SH-SY5Y (cell line): ENCODE data around the gene ECHDC3.

ENCODE experiments used
- GATA2 ChIP-seq: IDR thresholded peaks from 2 replicates; pipeline ENCODE4 v1.6.1; 2011; ENCODE audit warnings: mild to moderate bottlenecking, low read depth, low read length
- GATA3 ChIP-seq: IDR thresholded peaks from 2 replicates; pipeline ENCODE4 v1.6.1; 2011; ENCODE audit warnings: low read depth, mild to moderate bottlenecking, low read length, moderate library complexity

ECHDC3 gene

GRCh38 chr10:11782793-11783557, 40.8 kb downstream of the ECHDC3 start:
- TF ChIP-seq GATA2 = no peak
- no peak for TF ChIP-seq GATA3

DNA sequence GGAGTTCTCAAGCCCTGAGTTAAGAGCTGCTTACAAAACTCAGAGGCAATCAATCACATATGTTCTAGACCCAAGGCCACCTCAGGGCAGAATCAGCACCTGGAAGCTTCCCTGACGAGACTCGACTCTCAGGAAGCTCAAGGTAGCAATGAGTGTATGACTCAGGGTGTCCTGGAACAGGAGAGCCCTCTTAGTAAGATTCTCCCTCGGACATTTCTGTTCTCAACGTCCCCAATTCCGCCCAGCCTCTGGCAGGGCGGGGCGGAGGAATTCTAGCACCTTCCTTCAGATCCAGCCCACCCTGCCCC, 41.3 kb downstream of the ECHDC3 start:
- TF ChIP-seq GATA3 (no peak), GATA2 (no peak)

GRCh38 chr10:11787374-11787773, 45.2 kb downstream of the ECHDC3 start:
- no peak for TF ChIP-seq GATA2
- TF ChIP-seq GATA3 = no peak

GRCh38 chr10:11787846-11788245, 45.7 kb downstream of the ECHDC3 start:
- TF ChIP-seq GATA2 (no peak), GATA3 (no peak)

- TF ChIP-seq GATA2 (no peak), GATA3 (no peak)
Observed at GRCh38 chr10:11789306-11789705, 47.1 kb downstream of the ECHDC3 start.

DNA sequence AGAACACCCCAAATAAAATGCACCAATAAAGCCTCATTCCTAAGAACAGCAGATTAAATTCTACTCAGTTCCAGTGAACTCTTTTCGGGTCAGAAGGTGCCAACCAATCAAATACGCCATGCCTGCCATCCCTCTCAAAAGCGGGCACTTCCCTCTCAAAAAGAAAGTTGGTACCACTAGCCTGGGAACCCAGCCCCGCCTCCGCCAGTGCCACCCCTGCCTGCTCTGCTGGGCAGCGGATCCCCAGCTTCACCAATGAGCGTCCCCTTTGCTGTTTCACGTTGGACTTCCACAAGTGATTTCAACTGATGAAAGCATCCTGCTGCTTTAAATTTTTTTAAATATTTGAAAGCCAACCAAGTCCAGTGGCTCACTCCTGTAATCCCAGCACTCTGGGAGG, 47.8 kb downstream of the ECHDC3 start:
- TF ChIP-seq GATA2 = no peak
- no peak for TF ChIP-seq GATA3

DNA sequence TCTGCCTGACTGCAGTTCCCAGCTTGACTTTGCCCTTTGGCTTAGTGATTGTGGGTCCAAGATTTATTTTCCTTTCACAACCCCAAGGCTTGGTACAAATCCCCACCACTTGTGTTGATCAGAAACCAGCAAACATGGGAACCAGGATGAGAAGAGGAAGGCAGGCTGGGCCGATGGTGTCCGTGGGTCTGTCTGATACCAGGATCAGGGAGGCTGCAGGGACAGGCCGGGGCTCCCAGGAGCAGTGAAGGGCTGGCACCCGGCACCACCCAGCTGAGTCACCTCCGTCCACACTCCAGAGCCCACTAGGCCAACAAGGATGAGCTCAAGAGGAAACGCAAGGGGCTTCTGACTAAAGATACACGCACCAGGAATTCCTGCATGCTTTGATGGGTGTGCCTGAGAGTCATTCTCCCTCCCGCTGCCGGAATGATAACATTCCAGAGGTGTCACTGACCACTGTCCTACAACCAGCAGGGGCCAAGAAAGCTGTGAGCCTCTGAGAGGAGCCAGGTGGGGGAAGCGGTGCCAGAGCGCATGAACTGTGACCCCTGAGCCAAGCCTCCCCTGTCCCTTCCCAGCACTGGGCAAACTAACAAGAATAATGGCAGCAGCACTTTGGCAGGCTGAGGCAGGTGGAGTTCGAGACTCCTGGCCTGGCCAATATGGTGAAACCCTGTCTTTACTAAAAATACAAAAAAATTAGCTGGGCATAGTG, 51.7 kb downstream of the ECHDC3 start:
- TF ChIP-seq GATA2 (no peak), GATA3 (no peak)

- no peak for TF ChIP-seq GATA2
- no peak for TF ChIP-seq GATA3
Observed at GRCh38 chr10:11794566-11794965, 52.4 kb downstream of the ECHDC3 start.

- TF ChIP-seq GATA3 (no peak), GATA2 (no peak)
Observed at GRCh38 chr10:11795101-11795920, 53.1 kb downstream of the ECHDC3 start.

DNA sequence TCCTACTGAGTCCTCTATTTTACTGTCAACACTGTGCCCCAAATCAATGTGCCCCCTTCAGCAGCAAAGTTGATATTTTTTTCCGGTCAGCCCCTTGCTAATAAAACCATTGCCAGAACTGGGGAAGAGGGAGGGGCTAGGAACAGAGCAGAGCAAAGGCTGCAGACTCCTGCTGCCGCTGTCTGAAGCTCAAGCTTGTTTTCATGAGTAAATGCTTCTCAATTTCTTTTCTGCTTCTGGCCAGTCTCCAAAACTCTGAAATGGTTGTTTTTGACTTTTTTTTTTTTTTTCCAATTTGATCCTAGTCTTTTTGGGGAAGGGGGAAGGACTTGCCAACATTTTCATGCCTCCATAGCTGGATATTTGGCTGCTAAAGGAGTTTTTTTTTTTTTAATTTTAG, 54.3 kb downstream of the ECHDC3 start:
- TF ChIP-seq GATA2 = no peak
- TF ChIP-seq GATA3 = no peak

DNA sequence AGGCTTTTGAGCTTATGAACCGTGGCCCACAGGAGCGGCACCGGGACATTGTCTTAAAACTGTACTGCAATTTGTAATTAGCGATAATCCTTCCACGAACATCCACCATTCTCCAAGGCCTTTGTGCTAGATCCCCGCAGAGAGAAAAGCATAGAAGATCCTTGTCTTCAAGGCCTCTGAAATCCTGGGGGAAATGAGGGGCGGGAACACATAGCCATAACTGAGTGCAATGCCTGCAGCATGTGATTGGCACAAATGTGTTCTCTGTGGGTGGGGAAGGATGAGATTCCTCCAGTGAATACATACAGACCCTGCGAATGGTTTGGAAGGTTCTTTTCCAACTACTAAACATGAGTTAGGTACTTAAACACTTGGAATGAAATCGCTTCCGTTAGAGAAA, 55.1 kb downstream of the ECHDC3 start:
- TF ChIP-seq GATA2 (no peak), GATA3 (no peak)

- TF ChIP-seq GATA3 (no peak), GATA2 (no peak)
Observed at GRCh38 chr10:11797847-11798633, 55.9 kb downstream of the ECHDC3 start.

GRCh38 chr10:11798845-11799735, 56.9 kb downstream of the ECHDC3 start:
- no peak for TF ChIP-seq GATA2
- TF ChIP-seq GATA3 = no peak

DNA sequence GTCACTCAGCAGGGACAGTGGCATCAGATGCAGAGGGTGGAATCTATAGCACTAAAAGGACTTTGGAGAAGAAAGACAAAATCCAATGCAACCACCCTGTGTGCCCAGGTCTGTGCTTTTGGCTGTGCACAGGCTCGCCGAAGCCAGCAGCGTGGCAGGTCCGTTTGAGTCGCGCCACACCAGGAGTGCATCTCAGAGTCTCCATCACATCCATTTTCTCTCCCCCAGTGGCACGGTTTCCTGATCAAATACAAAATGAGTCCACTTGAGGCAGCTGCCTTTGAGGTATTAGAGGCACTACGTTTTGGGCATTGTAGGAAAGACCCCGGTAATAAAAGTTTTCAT, 57.5 kb downstream of the ECHDC3 start:
- TF ChIP-seq GATA2 (no peak), GATA3 (no peak)
